Aorta (tissue), 5 donors: Measurements from ENCODE around the gene LAMA5. TPM values are rescaled to one million over a fixed set of nuclear protein-coding genes. Genes with fewer than 3 reads are reported as not detected.
A peak's percentile ranks its signal among the peaks of the same experiment; 100 is the strongest.

ENCODE experiments used
- ATAC-seq: fragments of 200-7000 bp; cut with Tn5 transposase; one replicate; pipeline ENCODE4 v1.9.1; 2022; ENCODE audit warnings: moderate library complexity; ENCODE audit not compliant: low FRiP score
- DNase-seq, 2 donors: peaks; one replicate each; pipeline ENCODE4 v3.0.0-alpha.2; 2020
- H3K27ac ChIP-seq, 2 donors: one replicate each; pipeline ENCODE4 v1.5.1; 2013; ENCODE audit warnings: low read length in 2 of 2, mild to moderate bottlenecking in 2 of 2, moderate library complexity in 2 of 2, control low read depth in 1 of 2, inconsistent platforms in 1 of 2, low read depth in 1 of 2
- H3K27me3 ChIP-seq, 2 donors: one replicate each; pipeline ENCODE4 v1.6.1; 2013; ENCODE audit warnings: control low read depth in 1 of 2, low read length in 1 of 2, mild to moderate bottlenecking in 1 of 2, moderate library complexity in 1 of 2; ENCODE audit not compliant: insufficient read depth in 2 of 2, control insufficient read depth in 1 of 2
- H3K36me3 ChIP-seq, 2 donors: one replicate each; pipeline ENCODE4 v1.6.1; 2013; ENCODE audit warnings: control low read depth in 1 of 2, low read length in 1 of 2, mild to moderate bottlenecking in 1 of 2; ENCODE audit not compliant: insufficient read depth in 2 of 2, control insufficient read depth in 1 of 2
- H3K4me1 ChIP-seq, 2 donors: one replicate each; pipeline ENCODE4 v1.6.1; 2013; ENCODE audit warnings: low read length in 2 of 2, control low read depth in 1 of 2, mild to moderate bottlenecking in 1 of 2, moderate library complexity in 1 of 2; ENCODE audit not compliant: insufficient read depth in 2 of 2, control insufficient read depth in 1 of 2
- H3K4me3 ChIP-seq, 2 donors: one replicate each; pipeline ENCODE4 v1.5.1; 2013; ENCODE audit warnings: low read length in 2 of 2, control low read depth in 1 of 2, mild to moderate bottlenecking in 1 of 2
- H3K9me3 ChIP-seq: one replicate; pipeline ENCODE4 v1.6.1; 2013; ENCODE audit warnings: mild to moderate bottlenecking, low read length; ENCODE audit not compliant: control insufficient read depth
- WGBS, 2 donors: extraction: QIAGEN DNeasy Blood & Tissue Kit; methylation state at CpG; one replicate each; pipeline ENCODE4 v1.1.7; 2013; 5-methylcytosine and 5-hydroxymethylcytosine counted together
- intact Hi-C, 2 donors: fragments of 100-400 bp; cut with DNase I; formaldehyde crosslinking; loops; one replicate each; pipeline versions ENCODE4 v1.14.2 to v1.15.0; 2022
- polyA plus RNA-seq, 2 donors: library from polyadenylated mRNA; stranded (reverse); fragments of 200-250 nt; gene quantifications; one replicate each; pipeline ENCODE4 v1.2.3, GENCODE V29; 2013
- total RNA-seq, 2 donors: library from RNA; stranded (reverse); fragmentation: NEBNext Ultra II Directional; extraction: Animal tissue kit (Norgen Biotek cat#: 25700); gene quantifications; one replicate each; pipeline ENCODE4 v1.2.1, GENCODE V29; 2021
- donor health status: healthy with polysubstance abuse.
- donor health status: Bipolar disorder and iron deficiency.
- donor health status: DM: no; HTN: no; CAD: no.
- donor health status: DM: no; HTN: no; CAD: no.
- donor health status: DM: yes; HTN: yes; CAD: no.

LAMA5 gene
- total and polyA plus RNA-seq, 4 donors = 52.2 to 395 (median 353) TPM

- Histone ChIP-seq H3K9me3 (no peaks in the 10 kb centered on the region), H3K27ac (no peak overlapping the region), H3K27me3 (no peaks in the 10 kb centered on the region), H3K4me3 (no peak overlapping the region), H3K4me1 (no peaks in the 10 kb centered on the region), H3K36me3 (peaks cover 0 to 11% of the 10 kb centered on the region in 2 donors)
- no peak for DNase-seq
- intact Hi-C loops = no loop called here
- no peak for ATAC-seq
- WGBS, 2 donors = 88% methylated on average over 20 of the region's 20 CpGs
Measured at GRCh38 chr20:62293111-62293784, 73.9 kb downstream of the LAMA5 start.

GRCh38 chr20:62292108-62292507 lies 75.0 kb downstream of the LAMA5 start:
- WGBS, 2 donors = 89 to 91% methylated on average over 11 of the region's 11 CpGs
- H3K36me3 ChIP-seq = peaks cover 0 to 11% of the 10 kb centered on the region in 2 donors
- H3K27me3 ChIP-seq = no peaks in the 10 kb centered on the region
- H3K4me1 ChIP-seq = no peaks in the 10 kb centered on the region
- H3K9me3 ChIP-seq = no peaks in the 10 kb centered on the region
- no peak overlapping the region for H3K27ac ChIP-seq
- no peak overlapping the region for H3K4me3 ChIP-seq
- intact Hi-C loops = no loop called here
- DNase-seq = no peak
- ATAC-seq = peak; percentile 10

- DNase-seq (no peak), ATAC-seq (peak; percentile 31)
- Histone ChIP-seq H3K4me3 (no peak overlapping the region), H3K27me3 (no peaks in the 10 kb centered on the region), H3K9me3 (no peaks in the 10 kb centered on the region), H3K27ac (no peak overlapping the region), H3K4me1 (no peaks in the 10 kb centered on the region), H3K36me3 (peaks cover 0 to 13% of the 10 kb centered on the region in 2 donors)
- intact Hi-C loops = no loop called here
- WGBS, 2 donors = 94% methylated on average over 29 of the region's 29 CpGs
Measured at GRCh38 chr20:62291251-62292066, 75.7 kb downstream of the LAMA5 start.

GRCh38 chr20:62289898-62290297 lies 77.2 kb downstream of the LAMA5 start:
- ATAC-seq (no peak), DNase-seq (no peak)
- H3K9me3 ChIP-seq = no peaks in the 10 kb centered on the region
- intact Hi-C loops = no loop called here
- peaks cover 0 to 13% of the 10 kb centered on the region in 2 donors for H3K36me3 ChIP-seq
- 86% methylated on average over 8 of the region's 8 CpGs for WGBS, 2 donors
- H3K27me3 ChIP-seq = no peaks in the 10 kb centered on the region
- no peak overlapping the region for H3K27ac ChIP-seq
- no peak overlapping the region for H3K4me3 ChIP-seq
- no peaks in the 10 kb centered on the region for H3K4me1 ChIP-seq

GRCh38 chr20:62289131-62289530 lies 78.0 kb downstream of the LAMA5 start:
- Histone ChIP-seq H3K36me3 (peaks cover 0 to 12% of the 10 kb centered on the region in 2 donors), H3K9me3 (no peaks in the 10 kb centered on the region), H3K4me1 (no peaks in the 10 kb centered on the region), H3K27me3 (no peaks in the 10 kb centered on the region), H3K4me3 (no peak overlapping the region), H3K27ac (no peak overlapping the region)
- 79 to 83% methylated on average over 14 of the region's 14 CpGs for WGBS, 2 donors
- ATAC-seq (no peak), DNase-seq (no peak)
- intact Hi-C loops = no loop called here

- no peaks in the 10 kb centered on the region for H3K9me3 ChIP-seq
- intact Hi-C loops = no loop called here
- no peaks in the 10 kb centered on the region for H3K4me1 ChIP-seq
- DNase-seq = no peak
- WGBS, 2 donors = 85 to 87% methylated on average over 15 of the region's 15 CpGs
- peaks cover 0 to 12% of the 10 kb centered on the region in 2 donors for H3K36me3 ChIP-seq
- H3K27me3 ChIP-seq = no peaks in the 10 kb centered on the region
- H3K4me3 ChIP-seq = no peak overlapping the region
- H3K27ac ChIP-seq = no peak overlapping the region
- no peak for ATAC-seq
Measured at GRCh38 chr20:62288535-62289105, 78.5 kb downstream of the LAMA5 start.

- H3K9me3 ChIP-seq = no peaks in the 10 kb centered on the region
- WGBS, 2 donors = 92% methylated on average over 10 to 12 of the region's 12 CpGs
- ATAC-seq = no peak
- no peak overlapping the region for H3K4me3 ChIP-seq
- intact Hi-C loops = no loop called here
- no peaks in the 10 kb centered on the region for H3K27me3 ChIP-seq
- H3K27ac ChIP-seq = no peak overlapping the region
- H3K4me1 ChIP-seq = no peaks in the 10 kb centered on the region
- no peak for DNase-seq
- H3K36me3 ChIP-seq = peaks cover 4 to 13% of the 10 kb centered on the region in 2 donors
Measured at GRCh38 chr20:62287759-62288534, 79.2 kb downstream of the LAMA5 start.

- H3K4me1 ChIP-seq = no peaks in the 10 kb centered on the region
- 81 to 89% methylated on average over 6 of the region's 6 CpGs for WGBS, 2 donors
- H3K27me3 ChIP-seq = no peaks in the 10 kb centered on the region
- intact Hi-C loops = no loop called here
- no peak overlapping the region for H3K4me3 ChIP-seq
- no peaks in the 10 kb centered on the region for H3K9me3 ChIP-seq
- ATAC-seq (no peak), DNase-seq (no peak)
- H3K27ac ChIP-seq = no peak overlapping the region
- H3K36me3 ChIP-seq = peaks cover 4 to 12% of the 10 kb centered on the region in 2 donors
Measured at GRCh38 chr20:62287129-62287528, 80.0 kb downstream of the LAMA5 start.
